Upper lobe of left lung (tissue), 6 donors: ENCODE measurements around the gene PSMB7. TPM values are rescaled to one million over a fixed set of nuclear protein-coding genes. Genes with fewer than 3 reads are reported as not detected.

Source experiments
- ATAC-seq, 2 donors: fragments of 200-7000 bp; cut with Tn5 transposase; one replicate each; pipeline ENCODE4 v1.9.1; 2022; ENCODE audit warnings: mild to moderate bottlenecking in 2 of 2, moderate library complexity in 2 of 2; ENCODE audit not compliant: low FRiP score in 2 of 2
- DNase-seq, 2 donors: peaks; one replicate each; pipeline ENCODE4 v3.0.0-alpha.2; 2019 to 2020
- H3K27ac ChIP-seq, 4 donors: fragments of 200-600 bp; sonication (generic); one replicate each; pipeline ENCODE4 v1.5.1; 2016 to 2019
- H3K27me3 ChIP-seq, 4 donors: fragments of 200-600 bp; sonication (generic); one replicate each; pipeline ENCODE4 v1.5.1; 2017 to 2019
- H3K36me3 ChIP-seq, 4 donors: fragments of 200-600 bp; sonication (generic); one replicate each; pipeline ENCODE4 v1.5.1; 2016 to 2019
- H3K4me1 ChIP-seq, 4 donors: fragments of 200-600 bp; sonication (generic); one replicate each; pipeline ENCODE4 v1.5.1; 2018 to 2019
- H3K4me3 ChIP-seq, 4 donors: fragments of 200-600 bp; sonication (generic); one replicate each; pipeline ENCODE4 v1.5.1; 2017 to 2019; ENCODE audit warnings: mild to moderate bottlenecking in 2 of 4, moderate library complexity in 1 of 4
- H3K9me3 ChIP-seq, 4 donors: fragments of 200-600 bp; sonication (generic); one replicate each; pipeline ENCODE4 v1.5.1; 2018 to 2019
- CTCF ChIP-seq, 6 experiments: fragments of 450-650 bp in 4 of 6; fragments of 200-600 bp in 2 of 6; sonication (generic) in 2 of 6; IDR thresholded peaks; one replicate each; pipeline ENCODE4 v1.5.1; 2016 to 2019; ENCODE audit warnings: antibody characterized with exemption in 6 of 6
- EP300 ChIP-seq, 4 donors: sonication (generic); formaldehyde crosslinking; IDR thresholded peaks; one replicate each; pipeline ENCODE4 v1.5.1; 2017; ENCODE audit warnings: antibody characterized with exemption in 4 of 4, control low read depth in 2 of 4
- POLR2A ChIP-seq, 4 donors: fragments of 450-650 bp; IDR thresholded peaks; one replicate each; pipeline ENCODE4 v1.5.1; 2016 to 2017; ENCODE audit warnings: antibody characterized with exemption in 4 of 4, mild to moderate bottlenecking in 2 of 4
- POLR2AphosphoS5 ChIP-seq, 2 donors: sonication (generic); formaldehyde crosslinking; IDR thresholded peaks; one replicate each; pipeline ENCODE4 v1.5.1; 2017; ENCODE audit warnings: antibody characterized with exemption in 2 of 2
- WGBS, 2 donors: methylation state at CpG; one replicate each; pipeline ENCODE4 v1.1.5; 2017 to 2018; 5-methylcytosine and 5-hydroxymethylcytosine counted together
- total RNA-seq, 6 donors: library from RNA; depleted of rRNA in 4 of 6; stranded (reverse); fragments of >200 nt in 4 of 6; gene quantifications; one replicate each; pipeline versions ENCODE4 v1.1.0 to v1.2.1, GENCODE V29; 2016 to 2021
- donor health status: DM: no; HTN: no; CAD: no; lungs with moderate emphysema.
- donor health status: DM: no; HTN: yes; CAD: no; lungs with severe emphysema.

The PSMB7 gene
- total RNA-seq, 6 donors from 2014 or later: 17.8 to 112 (median 87.1) TPM

DNA sequence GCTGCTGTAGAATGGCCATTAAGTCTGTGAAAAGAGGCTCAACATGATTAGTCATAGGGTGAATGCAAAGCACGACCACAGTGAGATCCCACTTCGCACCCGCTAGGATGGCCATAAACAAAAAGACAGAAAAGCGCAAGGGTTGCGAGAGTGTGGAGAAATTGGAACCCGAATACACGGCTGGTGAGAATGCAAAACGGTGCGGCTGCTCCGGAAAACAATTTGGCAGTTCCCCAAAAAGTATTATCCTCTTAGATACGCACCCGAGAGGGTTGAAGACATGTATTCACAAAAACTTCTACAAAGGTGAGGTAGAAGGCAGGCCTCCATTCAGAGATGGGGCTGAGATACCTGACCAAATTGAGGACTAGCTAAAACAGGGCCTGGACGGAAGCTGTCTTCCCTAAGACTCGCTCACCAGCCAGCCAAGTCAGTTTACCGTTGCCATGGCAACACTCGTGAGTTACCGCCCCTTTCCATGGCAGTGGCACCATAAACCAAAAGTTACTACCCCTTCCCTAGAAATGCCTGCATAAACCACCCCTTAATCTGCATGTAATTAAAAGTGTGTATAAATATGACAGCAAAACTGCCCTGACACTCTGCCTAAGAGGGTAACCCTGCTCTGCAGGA lies 726 bp upstream of the PSMB7 start:
- no peaks in the 10 kb centered on the region for H3K27me3 ChIP-seq
- peaks cover 21 to 31% (median 26%) of the 10 kb centered on the region in 4 donors for H3K36me3 ChIP-seq
- H3K4me1 ChIP-seq: peaks cover 7 to 24% (median 9%) of the 10 kb centered on the region in 4 donors
- ATAC-seq (no peak), DNase-seq (no peak)
- no peak overlapping the region for H3K27ac ChIP-seq
- H3K4me3 ChIP-seq: peak overlapping the region in 2 of 4 donors; percentile 66 to 89
- WGBS, 2 donors: 84 to 86% methylated on average over 16 to 17 of the region's 17 CpGs
- H3K9me3 ChIP-seq: no peaks in the 10 kb centered on the region
- TF ChIP-seq POLR2AphosphoS5 (IDR thresholded peaks at IDR 0.05): no peak
- TF ChIP-seq CTCF (IDR thresholded peaks at IDR 0.05): no peak
- no peak for TF ChIP-seq EP300 (IDR thresholded peaks at IDR 0.05)
- no peak for TF ChIP-seq POLR2A (IDR thresholded peaks at IDR 0.05)

DNA sequence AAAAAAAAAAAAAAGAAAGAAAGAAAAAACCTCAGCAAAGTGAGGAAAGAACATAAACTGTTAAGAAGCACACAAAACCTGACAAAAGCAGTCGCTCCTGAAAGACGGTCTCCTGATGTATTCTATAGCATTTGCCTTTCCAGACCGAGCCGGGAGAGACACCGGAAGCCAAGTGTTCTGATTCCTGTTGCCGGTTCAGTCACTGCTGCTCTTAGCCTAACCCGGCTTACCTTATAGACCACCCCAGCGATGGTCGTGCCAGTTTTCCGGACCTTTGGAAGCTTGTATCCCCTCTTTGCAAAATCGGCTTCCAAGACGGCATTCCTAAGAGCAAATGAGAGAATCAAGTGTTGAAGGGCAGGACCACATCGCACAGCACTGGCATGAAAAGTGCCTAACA lies 630 bp downstream of the PSMB7 start:
- ATAC-seq (no peak), DNase-seq (no peak)
- H3K4me3 ChIP-seq: peak overlapping the region; percentile 66 to 90 (median 83)
- H3K27me3 ChIP-seq: no peaks in the 10 kb centered on the region
- TF ChIP-seq CTCF (IDR thresholded peaks at IDR 0.05) (no peak), POLR2A (IDR thresholded peaks at IDR 0.05) (no peak), POLR2AphosphoS5 (IDR thresholded peaks at IDR 0.05) (no peak), EP300 (IDR thresholded peaks at IDR 0.05) (no peak)
- H3K27ac ChIP-seq: peak overlapping the region in 3 of 4 donors; percentile 48 to 79 (median 62)
- H3K4me1 ChIP-seq: peaks cover 7 to 26% (median 9%) of the 10 kb centered on the region in 4 donors
- H3K36me3 ChIP-seq: peaks cover 25 to 45% (median 36%) of the 10 kb centered on the region in 4 donors
- 11 to 17% methylated on average over 13 of the region's 13 CpGs for WGBS, 2 donors
- H3K9me3 ChIP-seq: no peaks in the 10 kb centered on the region

- TF ChIP-seq POLR2A (IDR thresholded peaks at IDR 0.05): no peak
- H3K4me1 ChIP-seq: peaks cover 8 to 28% (median 11%) of the 10 kb centered on the region in 4 donors
- H3K36me3 ChIP-seq: peaks cover 32 to 69% (median 41%) of the 10 kb centered on the region in 4 donors
- no peaks in the 10 kb centered on the region for H3K27me3 ChIP-seq
- no peaks in the 10 kb centered on the region for H3K9me3 ChIP-seq
- H3K4me3 ChIP-seq: no peak overlapping the region
- no peak overlapping the region for H3K27ac ChIP-seq
- DNase-seq (no peak), ATAC-seq (no peak)
- 92 to 94% methylated on average over 3 of the region's 3 CpGs for WGBS, 2 donors
These were observed 3.0 kb downstream of the PSMB7 start for GRCh38 chr9:124412228-124412575.

DNA sequence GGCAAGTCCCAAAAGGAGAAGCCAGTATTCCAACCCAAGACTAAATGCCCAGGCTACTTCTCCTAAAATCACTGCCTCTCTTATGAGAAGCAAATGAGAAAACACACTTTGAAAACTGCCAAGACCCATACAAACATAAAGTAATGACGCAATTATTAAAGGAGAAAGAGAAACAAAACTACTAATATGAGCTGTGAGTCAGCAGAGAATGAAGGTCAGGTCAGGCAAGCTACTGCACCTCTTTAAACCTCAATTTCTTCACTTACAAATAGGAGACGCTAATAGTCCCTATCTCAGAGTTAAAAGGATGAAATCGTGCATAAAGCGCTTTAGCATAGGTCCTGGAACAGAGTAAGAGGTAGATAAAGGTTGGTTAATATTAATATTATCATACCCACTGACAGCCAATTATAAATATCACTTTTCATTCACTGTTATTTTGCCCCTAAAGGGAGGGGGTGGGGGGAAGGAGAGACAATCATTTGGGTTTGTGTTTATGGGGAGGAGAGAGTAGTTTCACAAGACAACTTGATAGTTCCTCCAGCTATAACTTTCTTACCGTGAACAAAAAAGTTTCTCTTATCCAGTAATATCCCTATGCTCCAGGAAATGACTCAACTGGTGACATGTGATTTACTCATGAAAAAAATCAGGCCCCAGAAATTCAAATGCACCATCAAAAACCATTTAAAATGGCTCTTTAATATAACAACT lies 3.6 kb downstream of the PSMB7 start:
- Histone ChIP-seq H3K4me3 (no peak overlapping the region), H3K27ac (no peak overlapping the region), H3K36me3 (peaks cover 33 to 74% (median 44%) of the 10 kb centered on the region in 4 donors), H3K4me1 (peaks cover 8 to 28% (median 11%) of the 10 kb centered on the region in 4 donors), H3K9me3 (no peaks in the 10 kb centered on the region), H3K27me3 (no peaks in the 10 kb centered on the region)
- no peak for TF ChIP-seq CTCF (IDR thresholded peaks at IDR 0.05)
- no peak for TF ChIP-seq POLR2A (IDR thresholded peaks at IDR 0.05)
- TF ChIP-seq POLR2AphosphoS5 (IDR thresholded peaks at IDR 0.05): no peak
- TF ChIP-seq EP300 (IDR thresholded peaks at IDR 0.05): no peak
- ATAC-seq (no peak), DNase-seq (no peak)
- 78 to 84% methylated on average over 5 of the region's 5 CpGs for WGBS, 2 donors

GRCh38 chr9:124410321-124410913 lies 4.8 kb downstream of the PSMB7 start:
- ATAC-seq: no peak
- TF ChIP-seq EP300 (IDR thresholded peaks at IDR 0.05) (no peak), CTCF (IDR thresholded peaks at IDR 0.05) (peak in 2 of 6 experiments; percentile 5 to 12)
- H3K36me3 ChIP-seq: peaks cover 36 to 84% (median 53%) of the 10 kb centered on the region in 4 donors

More at GRCh38 chr9:124410321-124410913, 4.8 kb downstream of the PSMB7 start:
- Histone ChIP-seq H3K4me3 (no peak overlapping the region), H3K9me3 (no peaks in the 10 kb centered on the region), H3K27me3 (no peaks in the 10 kb centered on the region), H3K27ac (no peak overlapping the region), H3K4me1 (peaks cover 8 to 25% (median 11%) of the 10 kb centered on the region in 4 donors)
- no peak for DNase-seq
- WGBS, 2 donors: 74 to 78% methylated on average over 3 of the region's 3 CpGs
